Neural progenitor cell (in vitro differentiated cells): ENCODE data around the gene UPK3A. TPM values are rescaled to one million over a fixed set of nuclear protein-coding genes. Genes with fewer than 3 reads are reported as not detected.
A peak's percentile ranks its signal among the peaks of the same experiment; 100 is the strongest.

Experiments
- DNase-seq: peaks from one replicate; pipeline ENCODE4 v3.0.0-alpha.2; 2016; ENCODE audit warnings: low spot score
- H2AFZ ChIP-seq: fragments of 200-600 bp; sonication (generic); replicated peaks from 2 replicates; pipeline ENCODE4 v1.6.1; 2016; ENCODE audit warnings: antibody characterized with exemption
- H3F3A ChIP-seq: fragments of 200-600 bp; sonication (generic); 2 replicates; pipeline ENCODE4 v1.6.1; 2016; ENCODE audit warnings: antibody characterized with exemption, low read depth
- H3K27ac ChIP-seq: fragments of 200-600 bp; sonication (generic); 2 replicates; pipeline ENCODE4 v1.5.1; 2016; ENCODE audit warnings: mild to moderate bottlenecking
- H3K27me3 ChIP-seq: fragments of 200-600 bp; sonication (generic); 2 replicates; pipeline ENCODE4 v1.6.1; 2016; ENCODE audit warnings: mild to moderate bottlenecking, moderate library complexity
- H3K36me3 ChIP-seq: fragments of 200-600 bp; sonication (generic); 2 replicates; pipeline ENCODE4 v1.5.1; 2016
- H3K4me1 ChIP-seq: fragments of 200-600 bp; sonication (generic); 2 replicates; pipeline ENCODE4 v1.6.1; 2016; ENCODE audit warnings: mixed run types
- H3K4me2 ChIP-seq: fragments of 200-600 bp; sonication (generic); 2 replicates; pipeline ENCODE4 v1.6.1; 2016
- H3K4me3 ChIP-seq: fragments of 200-600 bp; sonication (generic); 2 replicates; pipeline ENCODE4 v1.5.1; 2016
- H3K79me2 ChIP-seq: fragments of 200-600 bp; sonication (generic); 2 replicates; pipeline ENCODE4 v1.6.1; 2016; ENCODE audit warnings: low read depth
- H3K9ac ChIP-seq: fragments of 200-600 bp; sonication (generic); 2 replicates; pipeline ENCODE4 v1.6.1; 2016
- H3K9me3 ChIP-seq: fragments of 200-600 bp; sonication (generic); 2 replicates; pipeline ENCODE4 v1.5.1; 2016; ENCODE audit warnings: low read depth
- H4K20me1 ChIP-seq: fragments of 200-600 bp; sonication (generic); 2 replicates; pipeline ENCODE4 v1.6.1; 2016; ENCODE audit warnings: low read depth
- H3K27ac Mint-ChIP-seq: 3 replicates; pipeline ENCODE4 v1.8.0; 2021; ENCODE audit warnings: mixed read lengths
- H3K27me3 Mint-ChIP-seq: 2 replicates; pipeline ENCODE4 v1.8.0; 2022; ENCODE audit warnings: low read depth, mild to moderate bottlenecking, inconsistent platforms, moderate library complexity, mixed read lengths; ENCODE audit not compliant: insufficient read depth
- H3K36me3 Mint-ChIP-seq: 3 replicates; pipeline ENCODE4 v1.8.0; 2021; ENCODE audit warnings: mixed read lengths
- H3K4me1 Mint-ChIP-seq: 3 replicates; pipeline ENCODE4 v1.8.0; 2021; ENCODE audit warnings: mixed read lengths
- H3K4me3 Mint-ChIP-seq: 3 replicates; pipeline ENCODE4 v1.8.0; 2021; ENCODE audit warnings: mild to moderate bottlenecking, moderate library complexity, mixed read lengths
- H3K9me3 Mint-ChIP-seq: 3 replicates; pipeline ENCODE4 v1.8.0; 2020; ENCODE audit warnings: mixed read lengths
- EZH2 ChIP-seq: fragments of 200-600 bp; sonication (generic); IDR thresholded peaks from 2 replicates; pipeline ENCODE4 v1.6.1; 2017; ENCODE audit warnings: antibody characterized with exemption, mild to moderate bottlenecking, moderate library complexity
- EZH2phosphoT487 ChIP-seq: fragments of 200-600 bp; sonication (generic); IDR thresholded peaks from 2 replicates; pipeline ENCODE4 v1.6.1; 2017; ENCODE audit warnings: antibody characterized with exemption
- total RNA-seq: library from RNA; depleted of rRNA; stranded (reverse); fragments of >200 nt; gene quantifications from 2 replicates; pipeline ENCODE4 v1.2.3, GENCODE V29; 2015; ENCODE audit warnings: low replicate concordance
- TF ChIP-seq, protein P1 (sequence below): fragments of 200-600 bp; sonication (generic); IDR thresholded peaks from 2 replicates; pipeline ENCODE4 v1.5.1; 2017; ENCODE audit warnings: antibody characterized with exemption, mild to moderate bottlenecking

Gene UPK3A
- total RNA-seq, 1 donor from 2014 or later, result not detected

DNA sequence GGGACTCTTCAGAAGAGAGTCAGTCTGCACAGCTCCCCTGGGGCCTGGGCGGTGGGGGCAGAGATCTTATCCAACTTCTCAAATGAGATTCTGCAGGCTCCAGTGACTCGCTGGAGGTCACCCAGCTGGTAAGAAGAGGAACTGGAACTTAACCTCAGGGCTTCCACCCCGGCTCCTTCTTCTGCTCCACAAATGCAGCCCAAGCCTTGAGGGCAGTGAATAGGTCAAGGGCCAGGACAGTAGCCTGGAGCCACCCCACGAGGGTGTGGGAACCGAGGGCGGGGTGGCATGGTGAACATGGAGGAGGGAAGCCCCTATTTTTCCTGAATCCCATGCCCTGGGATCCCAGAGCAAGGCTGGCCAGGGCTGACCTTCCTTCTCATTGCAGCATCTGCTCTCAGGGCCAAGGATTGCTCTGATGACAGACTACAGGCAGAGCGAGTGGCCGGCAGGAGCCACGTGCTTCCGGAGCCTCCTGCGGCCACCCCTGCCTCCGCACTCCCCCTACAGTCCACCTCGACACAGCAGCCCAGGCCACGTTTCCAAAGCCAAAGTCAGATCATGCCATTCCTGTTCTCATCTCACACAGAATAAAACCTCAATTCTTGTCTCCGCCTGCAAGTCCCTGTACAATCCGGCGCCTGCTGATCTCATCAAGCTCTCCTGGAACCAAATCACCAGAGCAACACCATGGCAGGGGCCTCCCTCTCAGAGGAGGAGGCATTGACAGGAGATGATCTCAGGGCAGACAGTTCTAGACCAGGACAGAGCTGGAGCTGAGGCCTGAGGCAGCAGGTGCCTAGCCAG lies 21.1 kb upstream of the UPK3A start:
- no peak overlapping the region for H3K27ac Mint-ChIP-seq
- Histone ChIP-seq H3K27me3 (no peaks in the 10 kb centered on the region), H3K4me3 (no peak overlapping the region), H2AFZ (no peak overlapping the region), H4K20me1 (no peaks in the 10 kb centered on the region), H3K79me2 (no peaks in the 10 kb centered on the region), H3K9ac (no peak overlapping the region), H3K4me1 (no peaks in the 10 kb centered on the region), H3K36me3 (no peaks in the 10 kb centered on the region), H3F3A (peaks cover 2% of the 10 kb centered on the region), H3K27ac (no peak overlapping the region), H3K4me2 (no peak overlapping the region), H3K9me3 (no peaks in the 10 kb centered on the region)
- H3K4me1 Mint-ChIP-seq, result peaks cover 13% of the 10 kb centered on the region
- peaks cover 16% of the 10 kb centered on the region for H3K27me3 Mint-ChIP-seq
- H3K36me3 Mint-ChIP-seq, result no peaks in the 10 kb centered on the region
- TF ChIP-seq, protein P1, sequence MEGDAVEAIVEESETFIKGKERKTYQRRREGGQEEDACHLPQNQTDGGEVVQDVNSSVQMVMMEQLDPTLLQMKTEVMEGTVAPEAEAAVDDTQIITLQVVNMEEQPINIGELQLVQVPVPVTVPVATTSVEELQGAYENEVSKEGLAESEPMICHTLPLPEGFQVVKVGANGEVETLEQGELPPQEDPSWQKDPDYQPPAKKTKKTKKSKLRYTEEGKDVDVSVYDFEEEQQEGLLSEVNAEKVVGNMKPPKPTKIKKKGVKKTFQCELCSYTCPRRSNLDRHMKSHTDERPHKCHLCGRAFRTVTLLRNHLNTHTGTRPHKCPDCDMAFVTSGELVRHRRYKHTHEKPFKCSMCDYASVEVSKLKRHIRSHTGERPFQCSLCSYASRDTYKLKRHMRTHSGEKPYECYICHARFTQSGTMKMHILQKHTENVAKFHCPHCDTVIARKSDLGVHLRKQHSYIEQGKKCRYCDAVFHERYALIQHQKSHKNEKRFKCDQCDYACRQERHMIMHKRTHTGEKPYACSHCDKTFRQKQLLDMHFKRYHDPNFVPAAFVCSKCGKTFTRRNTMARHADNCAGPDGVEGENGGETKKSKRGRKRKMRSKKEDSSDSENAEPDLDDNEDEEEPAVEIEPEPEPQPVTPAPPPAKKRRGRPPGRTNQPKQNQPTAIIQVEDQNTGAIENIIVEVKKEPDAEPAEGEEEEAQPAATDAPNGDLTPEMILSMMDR, result peak; percentile 71
- TF ChIP-seq EZH2 (no peak), EZH2phosphoT487 (no peak)
- peak overlapping the region; percentile 42 for H3K4me3 Mint-ChIP-seq
- no peaks in the 10 kb centered on the region for H3K9me3 Mint-ChIP-seq
- peak; percentile 80 for DNase-seq

GRCh38 chr22:45265535-45265934 lies 19.2 kb upstream of the UPK3A start:
- H3K27me3 Mint-ChIP-seq, result peaks cover 26% of the 10 kb centered on the region
- DNase-seq, result no peak
- no peak overlapping the region for H3K4me3 Mint-ChIP-seq

GRCh38 chr22:45268167-45268957 lies 16.4 kb upstream of the UPK3A start:
- Mint-ChIP-seq H3K4me3 (peak overlapping the region; percentile 89), H3K27me3 (peaks cover 29% of the 10 kb centered on the region), H3K4me1 (peaks cover 18% of the 10 kb centered on the region), H3K36me3 (no peaks in the 10 kb centered on the region), H3K9me3 (no peaks in the 10 kb centered on the region), H3K27ac (peak overlapping the region; percentile 60)
- peaks cover 5% of the 10 kb centered on the region for H3F3A ChIP-seq
- peaks cover 9% of the 10 kb centered on the region for H3K4me1 ChIP-seq
- no peaks in the 10 kb centered on the region for H3K9me3 ChIP-seq
- peak; percentile 94 for DNase-seq
- no peak overlapping the region for H3K9ac ChIP-seq
- no peaks in the 10 kb centered on the region for H4K20me1 ChIP-seq
- peaks cover 17% of the 10 kb centered on the region for H3K27me3 ChIP-seq
- no peaks in the 10 kb centered on the region for H3K79me2 ChIP-seq
- peak overlapping the region; percentile 60 for H3K27ac ChIP-seq
- peak overlapping the region; percentile 88 for H2AFZ ChIP-seq
- H3K36me3 ChIP-seq, result no peaks in the 10 kb centered on the region
- TF ChIP-seq EZH2, result no peak
- TF ChIP-seq EZH2phosphoT487, result no peak
- TF ChIP-seq, protein P1, result no peak
- peak overlapping the region; percentile 91 for H3K4me2 ChIP-seq
- peak overlapping the region; percentile 65 for H3K4me3 ChIP-seq

More at GRCh38 chr22:45265535-45265934, 19.2 kb upstream of the UPK3A start:
- no peak overlapping the region for H3K27ac Mint-ChIP-seq
- Histone ChIP-seq H3K4me2 (no peak overlapping the region), H3K36me3 (no peaks in the 10 kb centered on the region), H3K27ac (no peak overlapping the region), H3K27me3 (peaks cover 14% of the 10 kb centered on the region), H2AFZ (no peak overlapping the region), H3K4me1 (peaks cover 5% of the 10 kb centered on the region), H3K9me3 (no peaks in the 10 kb centered on the region), H3F3A (peaks cover 5% of the 10 kb centered on the region), H3K4me3 (no peak overlapping the region), H3K79me2 (no peaks in the 10 kb centered on the region), H3K9ac (no peak overlapping the region), H4K20me1 (no peaks in the 10 kb centered on the region)
- no peaks in the 10 kb centered on the region for H3K9me3 Mint-ChIP-seq
- peaks cover 20% of the 10 kb centered on the region for H3K4me1 Mint-ChIP-seq
- H3K36me3 Mint-ChIP-seq, result no peaks in the 10 kb centered on the region
- TF ChIP-seq EZH2phosphoT487, result no peak
